GM12878 (cell line): ENCODE measurements around the gene BEST2. TPM values are rescaled to one million over a fixed set of nuclear protein-coding genes. Genes with fewer than 3 reads are reported as not detected.

Source experiments
- CHD4 ChIP-seq: fragments of 200-600 bp; sonication (generic); IDR thresholded peaks from 2 replicates; pipeline ENCODE4 v1.6.1; 2016; ENCODE audit warnings: mild to moderate bottlenecking
- EED ChIP-seq: sonication (generic); IDR thresholded peaks from 2 replicates; pipeline ENCODE4 v1.6.1; 2016; ENCODE audit warnings: antibody characterized with exemption, low read depth
- ESRRA ChIP-seq: IDR thresholded peaks from 2 replicates; pipeline ENCODE4 v1.6.1; 2012; ENCODE audit warnings: mild to moderate bottlenecking, low read length, improper control_type of control experiment
- IKZF1 ChIP-seq: fragments of 450-650 bp; conservative IDR thresholded peaks from 2 replicates; pipeline ENCODE4 v1.6.1; 2017; ENCODE audit warnings: antibody characterized with exemption, mild to moderate bottlenecking
- JUNB ChIP-seq: IDR thresholded peaks from 2 replicates; pipeline ENCODE4 v1.6.1; 2016; ENCODE audit warnings: antibody characterized with exemption, mild to moderate bottlenecking
- NBN ChIP-seq: fragments of 450-650 bp; IDR thresholded peaks from 2 replicates; pipeline ENCODE4 v1.6.1; 2016
- NR2F1 ChIP-seq: fragments of 450-650 bp; conservative IDR thresholded peaks from 2 replicates; pipeline ENCODE4 v1.6.1; 2017; ENCODE audit warnings: mild to moderate bottlenecking
- POLR2AphosphoS5 ChIP-seq: IDR thresholded peaks from 2 replicates; pipeline ENCODE4 v1.6.1; 2011; ENCODE audit warnings: mild to moderate bottlenecking, low read length, inconsistent platforms
- TARDBP ChIP-seq: IDR thresholded peaks from 2 replicates; pipeline ENCODE4 v1.6.1; 2016; ENCODE audit warnings: borderline replicate concordance
- TCF12 ChIP-seq: IDR thresholded peaks from 2 replicates; pipeline ENCODE4 v1.6.1; 2011; ENCODE audit warnings: low read depth, mild to moderate bottlenecking, low read length
- TCF3 ChIP-seq: IDR thresholded peaks from 2 replicates; pipeline ENCODE4 v1.6.1; 2012; ENCODE audit warnings: low read depth, mild to moderate bottlenecking, low read length, borderline replicate concordance; ENCODE audit not compliant: insufficient read depth
- polyA plus RNA-seq, 11 experiments: library from polyadenylated mRNA; depleted of rRNA in 4 of 11; unstranded in 6 of 11; stranded (reverse) in 5 of 11; fragments of >200 nt; fragmentation: Nextera tagmentation in 4 of 11; fragmentation: Illumina TruSeq in 1 of 11; extraction: Ambion mirVana in 4 of 11; extraction: Trizol in 1 of 11; gene quantifications; 1 replicate in 1 of 11; 2 replicates in 10 of 11; pipeline versions ENCODE4 v1.2.1 to v1.2.3, GENCODE V29; 2011 to 2016; ENCODE audit warnings: inconsistent platforms in 2 of 11, missing spikeins in 2 of 11, low read depth in 1 of 11
- total RNA-seq, 4 experiments: library from RNA; depleted of rRNA in 3 of 4; stranded (reverse); fragments of >200 nt in 3 of 4; fragmentation: Illumina TruSeq in 1 of 4; extraction: Trizol in 1 of 4; gene quantifications; 2 replicates each; pipeline versions ENCODE4 v1.2.1 to v1.2.3, GENCODE V29; 2013 to 2021
- TF ChIP-seq, protein P1 (sequence below): fragments of 450-650 bp; conservative IDR thresholded peaks from 2 replicates; pipeline ENCODE4 v1.6.1; 2017; ENCODE audit warnings: mild to moderate bottlenecking, moderate library complexity
- TF ChIP-seq, protein P2 (sequence below): fragments of 450-650 bp; formaldehyde crosslinking; IDR thresholded peaks from 2 replicates; pipeline ENCODE4 v1.4.0; 2022; ENCODE audit warnings: mild to moderate bottlenecking, moderate library complexity
- TF ChIP-seq, protein P3 (sequence below): fragments of 450-650 bp; IDR thresholded peaks from 2 replicates; pipeline ENCODE4 v1.6.1; 2016; ENCODE audit warnings: mild to moderate bottlenecking
- TF ChIP-seq, protein P4 (sequence below): fragments of 450-650 bp; formaldehyde crosslinking; IDR thresholded peaks from 2 replicates; pipeline ENCODE4 v1.5.0; 2022; ENCODE audit warnings: mild to moderate bottlenecking, missing genetic modification characterization

The BEST2 gene
- total and polyA plus RNA-seq, 10 of the 15 experiments (the other 5 are each of a cell fraction or from before 2014, with no cell fraction given) = not detected

DNA sequence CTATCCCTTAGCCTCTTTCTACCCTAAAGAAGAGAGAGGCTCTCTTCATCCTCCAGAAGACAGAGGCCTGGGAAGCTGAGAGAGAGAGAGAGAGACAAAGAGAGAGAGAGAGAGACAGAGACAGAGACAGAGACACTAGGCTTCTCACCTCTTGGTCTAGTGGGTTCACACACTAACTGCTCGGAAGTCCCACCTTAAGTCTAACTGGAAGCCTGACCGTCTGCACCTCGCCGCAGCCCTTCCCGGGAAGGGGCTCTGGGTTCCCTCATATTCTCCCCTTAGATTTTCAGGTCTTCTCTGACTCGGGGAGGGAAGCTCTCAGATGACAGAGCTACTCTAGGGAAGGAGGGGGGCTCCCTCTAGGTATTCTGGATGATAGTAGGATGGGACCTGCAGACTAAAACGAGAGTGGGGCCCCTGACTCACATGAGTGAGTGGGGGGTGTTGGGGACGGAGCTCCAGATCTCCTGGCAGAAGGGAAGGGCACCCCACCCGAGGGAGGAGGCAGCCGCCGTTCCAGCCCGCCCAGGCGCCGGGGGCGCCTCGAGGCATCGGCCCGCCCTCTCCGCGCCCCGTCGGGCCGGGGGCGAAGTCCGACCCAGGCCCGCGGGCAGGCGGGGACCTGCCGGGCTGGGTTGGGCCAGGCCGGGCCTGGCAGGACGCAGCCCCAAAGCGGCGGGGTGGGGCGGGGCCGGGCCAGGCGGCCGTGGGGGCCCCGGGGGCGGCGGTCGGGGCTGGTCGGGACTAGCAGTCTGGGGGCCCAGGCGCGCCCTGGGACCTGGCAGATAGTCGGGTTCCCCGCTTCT lies 37.7 kb downstream of the BEST2 start (continued):
- TF ChIP-seq, protein P1, sequence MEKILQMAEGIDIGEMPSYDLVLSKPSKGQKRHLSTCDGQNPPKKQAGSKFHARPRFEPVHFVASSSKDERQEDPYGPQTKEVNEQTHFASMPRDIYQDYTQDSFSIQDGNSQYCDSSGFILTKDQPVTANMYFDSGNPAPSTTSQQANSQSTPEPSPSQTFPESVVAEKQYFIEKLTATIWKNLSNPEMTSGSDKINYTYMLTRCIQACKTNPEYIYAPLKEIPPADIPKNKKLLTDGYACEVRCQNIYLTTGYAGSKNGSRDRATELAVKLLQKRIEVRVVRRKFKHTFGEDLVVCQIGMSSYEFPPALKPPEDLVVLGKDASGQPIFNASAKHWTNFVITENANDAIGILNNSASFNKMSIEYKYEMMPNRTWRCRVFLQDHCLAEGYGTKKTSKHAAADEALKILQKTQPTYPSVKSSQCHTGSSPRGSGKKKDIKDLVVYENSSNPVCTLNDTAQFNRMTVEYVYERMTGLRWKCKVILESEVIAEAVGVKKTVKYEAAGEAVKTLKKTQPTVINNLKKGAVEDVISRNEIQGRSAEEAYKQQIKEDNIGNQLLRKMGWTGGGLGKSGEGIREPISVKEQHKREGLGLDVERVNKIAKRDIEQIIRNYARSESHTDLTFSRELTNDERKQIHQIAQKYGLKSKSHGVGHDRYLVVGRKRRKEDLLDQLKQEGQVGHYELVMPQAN = peak; percentile 37; the same call in 1 of the 2 replicates
- TF ChIP-seq ESRRA = 0 out of 2 replicates have a peak, but pooled peaks have one; percentile 30
- TF ChIP-seq NR2F1 = no peak
- no peak for TF ChIP-seq JUNB
- TF ChIP-seq TARDBP = no peak
- TF ChIP-seq TCF12 = no peak
- no peak for TF ChIP-seq EED
- TF ChIP-seq CHD4 = no peak
- peak; percentile 49 for TF ChIP-seq IKZF1
- TF ChIP-seq, protein P2, sequence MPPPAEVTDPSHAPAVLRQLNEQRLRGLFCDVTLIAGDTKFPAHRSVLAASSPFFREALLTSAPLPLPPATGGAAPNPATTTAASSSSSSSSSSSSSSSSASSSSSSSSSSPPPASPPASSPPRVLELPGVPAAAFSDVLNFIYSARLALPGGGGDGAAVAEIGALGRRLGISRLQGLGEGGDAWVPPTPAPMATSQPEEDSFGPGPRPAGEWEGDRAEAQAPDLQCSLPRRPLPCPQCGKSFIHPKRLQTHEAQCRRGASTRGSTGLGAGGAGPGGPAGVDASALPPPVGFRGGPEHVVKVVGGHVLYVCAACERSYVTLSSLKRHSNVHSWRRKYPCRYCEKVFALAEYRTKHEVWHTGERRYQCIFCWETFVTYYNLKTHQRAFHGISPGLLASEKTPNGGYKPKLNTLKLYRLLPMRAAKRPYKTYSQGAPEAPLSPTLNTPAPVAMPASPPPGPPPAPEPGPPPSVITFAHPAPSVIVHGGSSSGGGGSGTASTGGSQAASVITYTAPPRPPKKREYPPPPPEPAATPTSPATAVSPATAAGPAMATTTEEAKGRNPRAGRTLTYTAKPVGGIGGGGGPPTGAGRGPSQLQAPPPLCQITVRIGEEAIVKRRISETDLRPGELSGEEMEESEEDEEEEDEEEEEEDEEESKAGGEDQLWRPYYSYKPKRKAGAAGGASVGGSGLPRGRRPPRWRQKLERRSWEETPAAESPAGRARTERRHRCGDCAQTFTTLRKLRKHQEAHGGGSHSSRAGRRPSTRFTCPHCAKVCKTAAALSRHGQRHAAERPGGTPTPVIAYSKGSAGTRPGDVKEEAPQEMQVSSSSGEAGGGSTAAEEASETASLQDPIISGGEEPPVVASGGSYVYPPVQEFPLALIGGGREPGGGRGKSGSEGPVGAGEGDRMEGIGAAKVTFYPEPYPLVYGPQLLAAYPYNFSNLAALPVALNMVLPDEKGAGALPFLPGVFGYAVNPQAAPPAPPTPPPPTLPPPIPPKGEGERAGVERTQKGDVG (CRISPR knock-in tag) = 0 out of 2 replicates have a peak, but pooled peaks have one; percentile 9
- TF ChIP-seq NBN = peak; percentile 90; the same call in 1 of the 2 replicates
- TF ChIP-seq, protein P3, sequence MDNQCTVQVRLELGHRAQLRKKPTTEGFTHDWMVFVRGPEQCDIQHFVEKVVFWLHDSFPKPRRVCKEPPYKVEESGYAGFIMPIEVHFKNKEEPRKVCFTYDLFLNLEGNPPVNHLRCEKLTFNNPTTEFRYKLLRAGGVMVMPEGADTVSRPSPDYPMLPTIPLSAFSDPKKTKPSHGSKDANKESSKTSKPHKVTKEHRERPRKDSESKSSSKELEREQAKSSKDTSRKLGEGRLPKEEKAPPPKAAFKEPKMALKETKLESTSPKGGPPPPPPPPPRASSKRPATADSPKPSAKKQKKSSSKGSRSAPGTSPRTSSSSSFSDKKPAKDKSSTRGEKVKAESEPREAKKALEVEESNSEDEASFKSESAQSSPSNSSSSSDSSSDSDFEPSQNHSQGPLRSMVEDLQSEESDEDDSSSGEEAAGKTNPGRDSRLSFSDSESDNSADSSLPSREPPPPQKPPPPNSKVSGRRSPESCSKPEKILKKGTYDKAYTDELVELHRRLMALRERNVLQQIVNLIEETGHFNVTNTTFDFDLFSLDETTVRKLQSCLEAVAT = peak; percentile 96
- TF ChIP-seq, protein P4, sequence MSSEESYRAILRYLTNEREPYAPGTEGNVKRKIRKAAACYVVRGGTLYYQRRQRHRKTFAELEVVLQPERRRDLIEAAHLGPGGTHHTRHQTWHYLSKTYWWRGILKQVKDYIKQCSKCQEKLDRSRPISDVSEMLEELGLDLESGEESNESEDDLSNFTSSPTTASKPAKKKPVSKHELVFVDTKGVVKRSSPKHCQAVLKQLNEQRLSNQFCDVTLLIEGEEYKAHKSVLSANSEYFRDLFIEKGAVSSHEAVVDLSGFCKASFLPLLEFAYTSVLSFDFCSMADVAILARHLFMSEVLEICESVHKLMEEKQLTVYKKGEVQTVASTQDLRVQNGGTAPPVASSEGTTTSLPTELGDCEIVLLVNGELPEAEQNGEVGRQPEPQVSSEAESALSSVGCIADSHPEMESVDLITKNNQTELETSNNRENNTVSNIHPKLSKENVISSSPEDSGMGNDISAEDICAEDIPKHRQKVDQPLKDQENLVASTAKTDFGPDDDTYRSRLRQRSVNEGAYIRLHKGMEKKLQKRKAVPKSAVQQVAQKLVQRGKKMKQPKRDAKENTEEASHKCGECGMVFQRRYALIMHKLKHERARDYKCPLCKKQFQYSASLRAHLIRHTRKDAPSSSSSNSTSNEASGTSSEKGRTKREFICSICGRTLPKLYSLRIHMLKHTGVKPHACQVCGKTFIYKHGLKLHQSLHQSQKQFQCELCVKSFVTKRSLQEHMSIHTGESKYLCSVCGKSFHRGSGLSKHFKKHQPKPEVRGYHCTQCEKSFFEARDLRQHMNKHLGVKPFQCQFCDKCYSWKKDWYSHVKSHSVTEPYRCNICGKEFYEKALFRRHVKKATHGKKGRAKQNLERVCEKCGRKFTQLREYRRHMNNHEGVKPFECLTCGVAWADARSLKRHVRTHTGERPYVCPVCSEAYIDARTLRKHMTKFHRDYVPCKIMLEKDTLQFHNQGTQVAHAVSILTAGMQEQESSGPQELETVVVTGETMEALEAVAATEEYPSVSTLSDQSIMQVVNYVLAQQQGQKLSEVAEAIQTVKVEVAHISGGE (CRISPR knock-in tag) = no peak
- peak; percentile 28 for TF ChIP-seq POLR2AphosphoS5
- 0 out of 2 replicates have a peak, but pooled peaks have one; percentile 8 for TF ChIP-seq TCF3
